ENCODE data around the gene PLB1.

PLB1 gene

GRCh38 chr2:28577791-28578680 is 82.2 kb downstream of the PLB1 start:
- Histone ChIP-seq H3K27ac (ENCODE audit: low read length) (no peak overlapping the region), H3K36me3 (ENCODE audit: control insufficient read depth, low read depth, low read length) (no peaks in the 10 kb centered on the region), H3K4me3 (ENCODE audit: low read length) (no peak overlapping the region), H3K4me1 (ENCODE audit: control insufficient read depth, low read depth, low read length) (peaks cover 4% of the 10 kb centered on the region), H3K9me3 (ENCODE audit: control insufficient read depth, low read depth, low read length) (no peaks in the 10 kb centered on the region), H3K27me3 (ENCODE audit: control insufficient read depth, insufficient read depth, low read length) (no peaks in the 10 kb centered on the region), H3K9ac (ENCODE audit: low read length) (no peak overlapping the region)

- H3K4me1 ChIP-seq (ENCODE audit: control insufficient read depth, low read depth, low read length), result peaks cover 4% of the 10 kb centered on the region
- no peak overlapping the region for H3K4me3 ChIP-seq (ENCODE audit: low read length)
- no peaks in the 10 kb centered on the region for H3K27me3 ChIP-seq (ENCODE audit: control insufficient read depth, insufficient read depth, low read length)
- no peaks in the 10 kb centered on the region for H3K36me3 ChIP-seq (ENCODE audit: control insufficient read depth, low read depth, low read length)
- no peaks in the 10 kb centered on the region for H3K9me3 ChIP-seq (ENCODE audit: control insufficient read depth, low read depth, low read length)
- H3K9ac ChIP-seq (ENCODE audit: low read length), result no peak overlapping the region
- no peak overlapping the region for H3K27ac ChIP-seq (ENCODE audit: low read length)
Observed at GRCh38 chr2:28578774-28579173, 82.9 kb downstream of the PLB1 start.

GRCh38 chr2:28579606-28580005 is 83.7 kb downstream of the PLB1 start:
- Histone ChIP-seq H3K27ac (ENCODE audit: low read length) (no peak overlapping the region), H3K9ac (ENCODE audit: low read length) (no peak overlapping the region), H3K36me3 (ENCODE audit: control insufficient read depth, low read depth, low read length) (no peaks in the 10 kb centered on the region), H3K4me3 (ENCODE audit: low read length) (no peak overlapping the region), H3K9me3 (ENCODE audit: control insufficient read depth, low read depth, low read length) (no peaks in the 10 kb centered on the region), H3K27me3 (ENCODE audit: control insufficient read depth, insufficient read depth, low read length) (no peaks in the 10 kb centered on the region), H3K4me1 (ENCODE audit: control insufficient read depth, low read depth, low read length) (peaks cover 4% of the 10 kb centered on the region)

- Histone ChIP-seq H3K4me1 (ENCODE audit: control insufficient read depth, low read depth, low read length) (peaks cover 4% of the 10 kb centered on the region), H3K4me3 (ENCODE audit: low read length) (no peak overlapping the region), H3K27me3 (ENCODE audit: control insufficient read depth, insufficient read depth, low read length) (no peaks in the 10 kb centered on the region), H3K9me3 (ENCODE audit: control insufficient read depth, low read depth, low read length) (no peaks in the 10 kb centered on the region), H3K27ac (ENCODE audit: low read length) (no peak overlapping the region), H3K9ac (ENCODE audit: low read length) (no peak overlapping the region), H3K36me3 (ENCODE audit: control insufficient read depth, low read depth, low read length) (no peaks in the 10 kb centered on the region)
Observed at GRCh38 chr2:28580078-28580477, 84.2 kb downstream of the PLB1 start.

- no peak overlapping the region for H3K27ac ChIP-seq (ENCODE audit: low read length)
Observed at GRCh38 chr2:28581312-28581711, 85.5 kb downstream of the PLB1 start.

GRCh38 chr2:28582152-28582551 is 86.3 kb downstream of the PLB1 start:
- no peaks in the 10 kb centered on the region for H3K9me3 ChIP-seq (ENCODE audit: control insufficient read depth, low read depth, low read length)
- H3K36me3 ChIP-seq (ENCODE audit: control insufficient read depth, low read depth, low read length), result no peaks in the 10 kb centered on the region
- H3K4me1 ChIP-seq (ENCODE audit: control insufficient read depth, low read depth, low read length), result peaks cover 4% of the 10 kb centered on the region
- no peak overlapping the region for H3K9ac ChIP-seq (ENCODE audit: low read length)
- no peak overlapping the region for H3K4me3 ChIP-seq (ENCODE audit: low read length)
- no peak overlapping the region for H3K27ac ChIP-seq (ENCODE audit: low read length)
- no peaks in the 10 kb centered on the region for H3K27me3 ChIP-seq (ENCODE audit: control insufficient read depth, insufficient read depth, low read length)

More at GRCh38 chr2:28581312-28581711, 85.5 kb downstream of the PLB1 start:
- H3K27me3 ChIP-seq (ENCODE audit: control insufficient read depth, insufficient read depth, low read length), result no peaks in the 10 kb centered on the region
- H3K9me3 ChIP-seq (ENCODE audit: control insufficient read depth, low read depth, low read length), result no peaks in the 10 kb centered on the region
- H3K4me1 ChIP-seq (ENCODE audit: control insufficient read depth, low read depth, low read length), result peaks cover 4% of the 10 kb centered on the region
- no peak overlapping the region for H3K4me3 ChIP-seq (ENCODE audit: low read length)
- H3K36me3 ChIP-seq (ENCODE audit: control insufficient read depth, low read depth, low read length), result no peaks in the 10 kb centered on the region
- H3K9ac ChIP-seq (ENCODE audit: low read length), result no peak overlapping the region

- Histone ChIP-seq H3K36me3 (ENCODE audit: control insufficient read depth, low read depth, low read length) (no peaks in the 10 kb centered on the region), H3K9ac (ENCODE audit: low read length) (no peak overlapping the region), H3K27ac (ENCODE audit: low read length) (no peak overlapping the region), H3K4me1 (ENCODE audit: control insufficient read depth, low read depth, low read length) (peaks cover 4% of the 10 kb centered on the region), H3K4me3 (ENCODE audit: low read length) (no peak overlapping the region), H3K27me3 (ENCODE audit: control insufficient read depth, insufficient read depth, low read length) (no peaks in the 10 kb centered on the region), H3K9me3 (ENCODE audit: control insufficient read depth, low read depth, low read length) (no peaks in the 10 kb centered on the region)
Observed at GRCh38 chr2:28582595-28582994, 86.7 kb downstream of the PLB1 start.

- Histone ChIP-seq H3K4me1 (ENCODE audit: control insufficient read depth, low read depth, low read length) (peaks cover 4% of the 10 kb centered on the region), H3K27ac (ENCODE audit: low read length) (no peak overlapping the region), H3K36me3 (ENCODE audit: control insufficient read depth, low read depth, low read length) (no peaks in the 10 kb centered on the region), H3K9me3 (ENCODE audit: control insufficient read depth, low read depth, low read length) (no peaks in the 10 kb centered on the region), H3K4me3 (ENCODE audit: low read length) (no peak overlapping the region), H3K27me3 (ENCODE audit: control insufficient read depth, insufficient read depth, low read length) (no peaks in the 10 kb centered on the region), H3K9ac (ENCODE audit: low read length) (no peak overlapping the region)
Observed at GRCh38 chr2:28583899-28584553, 88.2 kb downstream of the PLB1 start.

GRCh38 chr2:28586867-28587266 is 91.0 kb downstream of the PLB1 start:
- Histone ChIP-seq H3K9me3 (ENCODE audit: control insufficient read depth, low read depth, low read length) (no peaks in the 10 kb centered on the region), H3K9ac (ENCODE audit: low read length) (no peak overlapping the region), H3K4me1 (ENCODE audit: control insufficient read depth, low read depth, low read length) (peaks cover 4% of the 10 kb centered on the region), H3K4me3 (ENCODE audit: low read length) (no peak overlapping the region), H3K36me3 (ENCODE audit: control insufficient read depth, low read depth, low read length) (no peaks in the 10 kb centered on the region), H3K27ac (ENCODE audit: low read length) (no peak overlapping the region), H3K27me3 (ENCODE audit: control insufficient read depth, insufficient read depth, low read length) (no peaks in the 10 kb centered on the region)

- Histone ChIP-seq H3K4me3 (ENCODE audit: low read length) (no peak overlapping the region), H3K36me3 (ENCODE audit: control insufficient read depth, low read depth, low read length) (no peaks in the 10 kb centered on the region), H3K9ac (ENCODE audit: low read length) (no peak overlapping the region), H3K9me3 (ENCODE audit: control insufficient read depth, low read depth, low read length) (no peaks in the 10 kb centered on the region), H3K4me1 (ENCODE audit: control insufficient read depth, low read depth, low read length) (no peaks in the 10 kb centered on the region), H3K27ac (ENCODE audit: low read length) (no peak overlapping the region), H3K27me3 (ENCODE audit: control insufficient read depth, insufficient read depth, low read length) (no peaks in the 10 kb centered on the region)
Observed at GRCh38 chr2:28587526-28588291, 91.8 kb downstream of the PLB1 start.

- Histone ChIP-seq H3K27ac (ENCODE audit: low read length) (no peak overlapping the region), H3K27me3 (ENCODE audit: control insufficient read depth, insufficient read depth, low read length) (no peaks in the 10 kb centered on the region), H3K4me1 (ENCODE audit: control insufficient read depth, low read depth, low read length) (peaks cover under 1% of the 10 kb centered on the region), H3K36me3 (ENCODE audit: control insufficient read depth, low read depth, low read length) (no peaks in the 10 kb centered on the region), H3K9ac (ENCODE audit: low read length) (no peak overlapping the region), H3K9me3 (ENCODE audit: control insufficient read depth, low read depth, low read length) (no peaks in the 10 kb centered on the region), H3K4me3 (ENCODE audit: low read length) (no peak overlapping the region)
Observed at GRCh38 chr2:28588292-28588670, 92.4 kb downstream of the PLB1 start.

Measured in iPS-18a (cell line).